ENCODE measurements around the gene C14orf93.
"Not testable (repeated sequence)": the region's sequence is repeated elsewhere in the genome, so short reads cannot be mapped to it uniquely, and the experiment has no call there.

The C14orf93 gene

GRCh38 chr14:22973217-22974032, 36.5 kb downstream of the C14orf93 start:
- DNase-seq (ENCODE audit: low read depth, low spot score) = no peak

DNA sequence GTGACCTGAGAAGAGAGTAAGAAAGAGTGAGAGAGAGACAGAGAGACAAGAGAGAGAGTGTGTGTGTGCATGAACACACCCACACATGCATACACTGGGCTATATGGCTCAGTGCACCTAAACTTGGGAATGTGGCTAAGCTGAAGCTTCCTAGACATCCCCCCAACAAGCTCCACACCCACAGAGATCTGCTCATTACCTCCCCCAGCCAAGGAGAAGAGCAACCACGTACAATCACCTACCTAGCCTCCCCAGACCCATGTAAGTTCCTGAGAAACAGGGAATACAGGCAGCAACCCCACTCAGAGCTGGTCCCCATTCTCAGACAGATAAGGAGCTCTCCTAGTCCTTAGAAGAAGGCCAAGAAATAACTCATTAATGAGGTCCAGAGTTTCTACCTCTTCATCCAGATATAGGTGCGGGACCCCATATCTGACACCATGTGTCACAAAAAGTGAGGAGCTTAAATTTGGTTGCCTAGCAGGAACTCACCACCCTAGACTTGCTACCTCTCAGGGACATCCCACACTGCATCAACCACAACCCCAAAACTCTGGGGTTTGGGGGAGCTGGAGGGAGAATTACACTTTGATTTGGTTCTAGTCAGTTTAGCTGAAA, 37.5 kb downstream of the C14orf93 start:
- no peak for DNase-seq (ENCODE audit: low read depth, low spot score)

DNA sequence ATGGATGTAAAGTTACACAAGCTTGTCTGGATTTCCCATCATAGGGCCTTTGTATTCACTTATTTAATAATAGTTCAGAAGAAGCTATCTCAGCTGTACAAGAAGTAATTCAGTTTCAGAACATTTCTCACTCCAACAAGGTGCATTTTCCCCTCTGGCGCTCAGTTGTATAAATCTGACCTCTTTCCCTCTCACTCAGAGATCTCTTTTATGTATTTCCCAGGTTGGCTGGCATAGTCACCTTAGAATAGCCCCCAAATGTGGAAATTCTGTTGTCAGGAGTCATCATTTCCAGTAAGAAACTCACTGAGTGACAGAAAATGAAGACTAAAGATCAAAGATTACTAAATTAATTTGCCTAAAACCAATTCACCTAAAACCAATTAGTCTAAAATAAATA, 38.8 kb downstream of the C14orf93 start:
- DNase-seq (ENCODE audit: low read depth, low spot score) = no peak

- DNase-seq (ENCODE audit: low read depth, low spot score) = no peak
Measured at GRCh38 chr14:22966783-22967269, 43.1 kb downstream of the C14orf93 start.

- DNase-seq (ENCODE audit: low read depth, low spot score) = not testable (repeated sequence)
Measured at GRCh38 chr14:22965916-22966782, 43.8 kb downstream of the C14orf93 start.

DNA sequence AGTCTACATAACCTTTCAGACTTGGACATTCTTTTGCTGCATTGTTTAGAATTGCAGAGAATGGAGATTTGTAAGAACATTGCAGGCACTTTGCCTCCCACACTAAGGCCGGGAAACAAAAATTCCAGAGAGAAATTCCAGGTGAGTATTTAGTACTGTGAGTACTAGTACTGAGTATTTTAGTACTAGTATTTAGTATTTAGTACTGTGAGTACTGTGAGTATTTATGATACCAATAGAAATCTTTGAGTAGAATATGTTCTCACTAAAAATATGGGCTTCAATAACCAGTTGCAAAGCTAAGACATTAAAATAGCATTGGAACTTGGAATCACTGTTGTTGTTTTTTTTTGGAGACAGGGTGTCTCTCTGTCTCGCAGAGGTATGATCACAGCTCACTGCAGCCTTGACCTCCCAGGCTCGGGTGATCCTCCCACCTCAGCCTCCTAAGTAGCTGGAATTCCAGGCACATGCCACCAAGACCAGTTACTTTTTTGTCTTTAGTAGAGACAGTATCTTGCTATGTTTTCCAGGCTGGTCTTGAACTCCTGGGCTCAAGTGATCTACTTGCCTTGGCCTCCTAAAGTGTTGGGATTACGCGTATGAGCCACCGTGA, 47.8 kb downstream of the C14orf93 start:
- DNase-seq (ENCODE audit: low read depth, low spot score) = no peak

DNA sequence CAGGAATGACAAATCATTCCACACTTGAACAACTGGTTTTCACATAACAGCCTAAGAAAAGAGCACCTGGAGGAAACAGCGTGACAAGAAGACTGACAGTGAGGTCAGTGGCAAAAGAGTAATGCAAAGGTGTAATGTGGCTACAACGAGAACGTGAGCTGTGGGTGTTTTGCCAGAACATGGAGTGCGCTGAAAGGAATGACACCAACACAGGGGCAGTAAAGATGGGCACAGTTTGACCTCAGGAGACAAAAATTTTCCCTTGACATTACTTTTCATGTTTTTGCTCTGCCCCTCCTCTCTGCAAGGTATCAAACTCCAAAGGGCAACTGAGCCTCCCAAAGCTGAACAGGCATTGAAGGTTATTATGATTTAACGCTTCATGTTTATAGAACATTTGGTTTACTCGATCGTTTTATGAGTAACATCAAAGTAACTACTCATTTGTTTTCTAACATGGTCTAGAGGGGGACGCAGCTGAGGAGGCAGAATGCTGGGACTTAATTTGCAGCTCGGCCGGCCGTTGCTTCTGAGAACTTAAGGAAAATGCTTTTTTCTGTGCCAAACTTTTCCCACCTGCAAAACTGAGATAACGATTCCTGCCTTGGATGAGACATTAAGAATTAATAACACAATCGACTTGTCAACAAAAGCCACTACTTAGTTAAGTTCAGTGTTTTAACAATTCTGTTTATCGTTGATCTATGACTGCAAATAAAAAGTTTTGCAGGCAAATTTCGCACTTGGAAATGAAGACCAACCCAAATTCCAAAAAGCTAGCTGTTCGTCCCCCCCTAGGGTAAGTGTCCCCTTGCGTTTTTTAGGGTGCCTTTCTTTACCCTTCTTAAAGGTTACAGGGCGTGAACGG, 54.0 kb downstream of the C14orf93 start:
- no peak for DNase-seq (ENCODE audit: low read depth, low spot score)

DNA sequence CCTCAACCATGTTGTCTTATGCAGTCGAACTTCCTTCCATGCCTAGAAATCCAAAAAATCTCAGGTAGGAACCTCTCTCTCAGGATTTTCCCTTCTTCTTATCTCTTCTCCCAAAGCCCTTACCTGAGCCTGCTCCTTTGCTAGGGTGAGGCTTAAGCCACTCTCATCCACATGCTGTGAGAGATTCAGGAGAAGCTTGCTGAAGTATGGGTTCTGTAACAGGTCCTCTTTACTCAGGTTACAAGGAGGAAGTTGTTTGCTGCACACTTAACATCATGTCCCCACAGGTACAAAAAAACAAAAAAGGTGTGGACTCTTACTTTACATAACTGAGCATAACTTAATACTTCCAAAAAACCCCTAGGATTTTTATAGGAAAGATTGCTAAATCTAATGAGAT, 57.5 kb downstream of the C14orf93 start:
- no peak for DNase-seq (ENCODE audit: low read depth, low spot score)

DNA sequence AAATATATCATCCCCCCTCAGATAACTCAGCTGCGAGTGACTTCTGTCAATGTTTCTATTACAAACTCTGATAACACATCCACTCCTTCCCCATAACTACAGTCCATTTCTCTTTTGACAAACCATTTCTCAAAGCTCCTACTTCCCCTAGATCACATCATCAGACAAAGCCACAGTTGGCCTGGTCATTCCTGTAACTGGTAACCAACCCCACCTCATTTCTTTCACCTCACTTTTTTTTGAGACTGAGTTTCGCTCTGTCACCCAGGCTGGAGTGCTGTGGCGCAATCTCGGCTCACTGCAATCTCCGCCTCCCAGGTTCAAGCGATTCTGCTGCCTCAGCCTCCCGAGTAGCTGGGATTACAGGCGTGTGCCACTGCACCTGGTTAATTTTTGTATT, 58.1 kb downstream of the C14orf93 start:
- DNase-seq (ENCODE audit: low read depth, low spot score) = not testable (repeated sequence)

DNA sequence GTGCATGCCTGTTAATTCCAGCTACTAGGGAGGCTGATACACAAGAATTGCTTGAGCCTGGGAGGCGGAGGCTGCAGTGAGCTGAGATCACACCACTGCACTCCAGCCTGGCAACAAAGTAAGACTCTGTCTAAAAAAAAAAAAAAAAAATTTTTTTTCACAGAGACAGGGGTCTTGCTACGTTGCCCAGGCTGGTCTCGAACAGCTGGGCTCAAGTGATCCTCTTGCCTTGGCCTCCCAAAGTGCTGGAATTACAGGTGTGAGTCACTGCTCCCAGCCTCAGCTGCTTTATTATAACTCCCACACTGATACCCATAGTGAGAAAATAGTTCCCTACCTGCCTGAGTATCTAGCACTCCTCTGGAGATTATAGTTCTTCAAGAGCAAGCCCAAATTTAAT, 64.3 kb downstream of the C14orf93 start:
- no peak for DNase-seq (ENCODE audit: low read depth, low spot score)

DNA sequence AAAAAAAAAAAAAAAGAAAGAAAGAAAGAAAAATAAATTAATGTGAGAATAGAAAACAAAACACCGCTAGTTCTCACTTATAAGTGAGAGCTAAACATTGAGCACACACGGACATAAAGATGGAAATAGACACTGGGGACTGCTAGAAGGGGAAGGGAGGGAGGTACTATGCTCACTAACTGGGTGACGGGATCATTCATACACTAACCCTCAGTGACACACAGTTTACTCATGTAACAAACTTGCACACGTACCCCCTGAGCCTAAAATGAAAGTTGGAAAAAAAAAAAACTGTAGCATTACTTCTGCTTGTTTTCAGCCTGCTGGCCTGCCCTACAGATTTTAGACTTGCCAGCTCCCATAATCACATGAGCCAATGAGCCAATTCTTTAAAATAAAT, 70.3 kb downstream of the C14orf93 start:
- no peak for DNase-seq (ENCODE audit: low read depth, low spot score)
